ENCODE results near the gene FAM83G. TPM values are rescaled to one million over a fixed set of nuclear protein-coding genes. Genes with fewer than 3 reads are reported as not detected.

FAM83G gene
- total and polyA plus RNA-seq, 2 experiments from 2014 or later, result 7.6 to 44.5 TPM

- Mint-ChIP-seq H3K27ac (no peak overlapping the region), H3K36me3 (ENCODE audit: low read depth) (peaks cover 25% of the 10 kb centered on the region), H3K4me1 (peaks cover 14% of the 10 kb centered on the region), H3K27me3 (ENCODE audit: insufficient read depth, low read depth, poor library complexity) (peaks cover 3% of the 10 kb centered on the region), H3K4me3 (peak overlapping the region; percentile 92; the same call in 2 of the 3 replicates), H3K9me3 (peaks cover 10% of the 10 kb centered on the region; the same call in 2 of the 3 replicates)
- no peaks in the 10 kb centered on the region for H3K27me3 ChIP-seq (ENCODE audit: insufficient read depth)
- no peak for DNase-seq (ENCODE audit: low spot score)
- peaks cover 21% of the 10 kb centered on the region for H4K20me1 ChIP-seq (replicated peaks; ENCODE audit: insufficient read depth)
- peaks cover 15% of the 10 kb centered on the region for H3K4me1 ChIP-seq (ENCODE audit: insufficient read depth)
- H3F3A ChIP-seq (replicated peaks; ENCODE audit: low read depth), result 0 out of 2 replicates have a peak, but pooled peaks cover 4% of the 10 kb centered on the region
- no peaks in the 10 kb centered on the region for H3K9me2 ChIP-seq (ENCODE audit: insufficient read depth)
- peak overlapping the region; percentile 81; the same call in 1 of the 2 replicates for H3K4me3 ChIP-seq
- H3K79me2 ChIP-seq (replicated peaks; ENCODE audit: insufficient read depth), result peaks cover 54% of the 10 kb centered on the region
- peaks cover 6% of the 10 kb centered on the region; the same call in 1 of the 2 replicates for H3K36me3 ChIP-seq (ENCODE audit: insufficient read depth)
- peak overlapping the region; percentile 92 for H3K4me2 ChIP-seq
- no peak for TF ChIP-seq EZH2 (IDR thresholded peaks at IDR 0.05; ENCODE audit: low read depth, unreplicated experiment)
- ATAC-seq, result no peak
- no peak overlapping the region for H3K27ac ChIP-seq (ENCODE audit: low read depth)
- H2AFZ ChIP-seq, result no peak overlapping the region
These were observed 2.5 kb downstream of the FAM83G start for GRCh38 chr17:19001907-19002590.

GRCh38 chr17:19000531-19001325 lies 3.8 kb downstream of the FAM83G start:
- Histone ChIP-seq H3K4me2 (no peak overlapping the region), H4K20me1 (replicated peaks; ENCODE audit: insufficient read depth) (peaks cover 33% of the 10 kb centered on the region)

More at GRCh38 chr17:19000531-19001325, 3.8 kb downstream of the FAM83G start:
- H3K27ac Mint-ChIP-seq, result no peak overlapping the region
- H3K36me3 ChIP-seq (ENCODE audit: insufficient read depth), result peaks cover 6% of the 10 kb centered on the region; the same call in 1 of the 2 replicates
- TF ChIP-seq CREB1 (CRISPR knock-in tag; IDR thresholded peaks at IDR 0.05; ENCODE audit: low read depth), result no peak
- no peak for TF ChIP-seq REST (IDR thresholded peaks at IDR 0.05; ENCODE audit: unreplicated experiment)
- TF ChIP-seq EZH2phosphoT487 (IDR thresholded peaks at IDR 0.05; ENCODE audit: unreplicated experiment), result no peak
- no peak for TF ChIP-seq NANOG (IDR thresholded peaks at IDR 0.05; ENCODE audit: borderline replicate concordance)
- no peak for TF ChIP-seq ZNF462 (CRISPR knock-in tag; IDR thresholded peaks at IDR 0.05)
- no peak for TF ChIP-seq POLR2AphosphoS5 (IDR thresholded peaks at IDR 0.05; ENCODE audit: low read depth)
- no peak for TF ChIP-seq ZNF331 (CRISPR knock-in tag; IDR thresholded peaks at IDR 0.05; ENCODE audit: low read depth)
- H3K27ac ChIP-seq (ENCODE audit: low read depth), result no peak overlapping the region
- no peak overlapping the region for H3K4me3 Mint-ChIP-seq
- H3K4me1 ChIP-seq (ENCODE audit: insufficient read depth), result peaks cover 15% of the 10 kb centered on the region
- DNase-seq (ENCODE audit: low spot score) (no peak), ATAC-seq (no peak)
- peaks cover 14% of the 10 kb centered on the region for H3K4me1 Mint-ChIP-seq
- H3F3A ChIP-seq (replicated peaks; ENCODE audit: low read depth), result 0 out of 2 replicates have a peak, but pooled peaks cover 4% of the 10 kb centered on the region
- H3K79me2 ChIP-seq (replicated peaks; ENCODE audit: insufficient read depth), result peaks cover 67% of the 10 kb centered on the region
- peaks cover 3% of the 10 kb centered on the region for H3K27me3 Mint-ChIP-seq (ENCODE audit: insufficient read depth, low read depth, poor library complexity)
- H3K9me3 Mint-ChIP-seq, result peaks cover 8% of the 10 kb centered on the region; the same call in 2 of the 3 replicates
- no peaks in the 10 kb centered on the region for H3K27me3 ChIP-seq (ENCODE audit: insufficient read depth)
- H2AFZ ChIP-seq, result no peak overlapping the region
- peaks cover 38% of the 10 kb centered on the region for H3K36me3 Mint-ChIP-seq (ENCODE audit: low read depth)
- H3K4me3 ChIP-seq, result no peak overlapping the region
- no peaks in the 10 kb centered on the region for H3K9me2 ChIP-seq (ENCODE audit: insufficient read depth)
